SU-DHL-6 (cell line): ENCODE measurements around the gene DIAPH2.

Source experiments
- CTCF ChIP-seq: fragments of 200-600 bp; sonication (generic); IDR thresholded peaks from one replicate; pipeline ENCODE4 v1.5.1; 2017; ENCODE audit warnings: antibody characterized with exemption, mild to moderate bottlenecking, low read length, moderate library complexity; ENCODE audit not compliant: insufficient read depth, poor library complexity, severe bottlenecking
- EZH2phosphoT487 ChIP-seq: fragments of 200-600 bp; sonication (generic), shearing (Covaris generic); conservative IDR thresholded peaks from 2 replicates; pipeline ENCODE4 v1.6.1; 2018; ENCODE audit warnings: mild to moderate bottlenecking, antibody characterized with exemption, low read length, moderate library complexity, mixed read lengths

- TF ChIP-seq CTCF (no peak), EZH2phosphoT487 (no peak)
Observed at GRCh38 chrX:97619499-97619898, 934.9 kb downstream of the DIAPH2 start.
